Sigmoid colon (tissue), 3 donors: ENCODE measurements around the gene DERA.

Experiments
- CTCF ChIP-seq, 4 experiments: fragments of 450-650 bp in 3 of 4; fragments of 200-600 bp in 1 of 4; IDR thresholded peaks; one replicate each; pipeline ENCODE4 v1.5.1; 2016 to 2019; ENCODE audit warnings: antibody characterized with exemption in 4 of 4, mild to moderate bottlenecking in 3 of 4, moderate library complexity in 2 of 4
- POLR2A ChIP-seq, 2 donors: fragments of 450-650 bp; IDR thresholded peaks; one replicate each; pipeline ENCODE4 v1.6.1; 2016; ENCODE audit warnings: antibody characterized with exemption in 2 of 2, mild to moderate bottlenecking in 2 of 2, moderate library complexity in 2 of 2

GRCh38 chr12:15956010-15956409 is 44.9 kb downstream of the DERA start:
- no peak for TF ChIP-seq POLR2A (IDR thresholded peaks at IDR 0.05)
- no peak for TF ChIP-seq CTCF (IDR thresholded peaks at IDR 0.05)
